Ishikawa (cell line): ENCODE results near the gene POLR3E.

ENCODE experiments used
- CEBPB ChIP-seq: IDR thresholded peaks from 2 replicates; pipeline ENCODE4 v1.6.1; 2012
- CREB1 ChIP-seq: IDR thresholded peaks from 2 replicates; pipeline ENCODE4 v1.6.1; 2012; ENCODE audit warnings: low read depth
- EGR1 ChIP-seq: IDR thresholded peaks from 2 replicates; pipeline ENCODE4 v1.6.1; 2012
- EP300 ChIP-seq: IDR thresholded peaks from 2 replicates; pipeline ENCODE4 v1.6.1; 2012; ENCODE audit warnings: borderline replicate concordance
- FOXM1 ChIP-seq: IDR thresholded peaks from 2 replicates; pipeline ENCODE4 v1.6.1; 2012; ENCODE audit warnings: low read depth, borderline replicate concordance
- MAX ChIP-seq: IDR thresholded peaks from 2 replicates; pipeline ENCODE4 v1.6.1; 2012
- NFIC ChIP-seq: IDR thresholded peaks from 2 replicates; pipeline ENCODE4 v1.6.1; 2012
- RAD21 ChIP-seq: IDR thresholded peaks from 2 replicates; pipeline ENCODE4 v1.6.1; 2012; ENCODE audit warnings: low read depth
- TAF1 ChIP-seq: IDR thresholded peaks from 2 replicates; pipeline ENCODE4 v1.6.1; 2012; ENCODE audit warnings: low read depth, mild to moderate bottlenecking
- TCF12 ChIP-seq: IDR thresholded peaks from 2 replicates; pipeline ENCODE4 v1.6.1; 2012; ENCODE audit warnings: low read depth
- TEAD4 ChIP-seq: IDR thresholded peaks from 2 replicates; pipeline ENCODE4 v1.6.1; 2012
- USF1 ChIP-seq: IDR thresholded peaks from 2 replicates; pipeline ENCODE4 v1.6.1; 2012
- YY1 ChIP-seq: IDR thresholded peaks from 2 replicates; pipeline ENCODE4 v1.6.1; 2012; ENCODE audit warnings: low read depth
- ZBTB7A ChIP-seq: IDR thresholded peaks from 2 replicates; pipeline ENCODE4 v1.6.1; 2012; ENCODE audit warnings: low read depth
- TF ChIP-seq, protein P1 (sequence below): IDR thresholded peaks from 2 replicates; pipeline ENCODE4 v1.6.1; 2012; ENCODE audit warnings: low read depth, mild to moderate bottlenecking

The POLR3E gene

GRCh38 chr16:22355487-22355908 lies 58.3 kb downstream of the POLR3E start:
- no peak for TF ChIP-seq USF1
- TF ChIP-seq TAF1: no peak
- no peak for TF ChIP-seq TCF12
- no peak for TF ChIP-seq FOXM1

GRCh38 chr16:22356930-22357634 lies 59.9 kb downstream of the POLR3E start:
- no peak for TF ChIP-seq USF1
- TF ChIP-seq FOXM1: no peak
- no peak for TF ChIP-seq YY1
- TF ChIP-seq CREB1: no peak
- TF ChIP-seq, protein P1, sequence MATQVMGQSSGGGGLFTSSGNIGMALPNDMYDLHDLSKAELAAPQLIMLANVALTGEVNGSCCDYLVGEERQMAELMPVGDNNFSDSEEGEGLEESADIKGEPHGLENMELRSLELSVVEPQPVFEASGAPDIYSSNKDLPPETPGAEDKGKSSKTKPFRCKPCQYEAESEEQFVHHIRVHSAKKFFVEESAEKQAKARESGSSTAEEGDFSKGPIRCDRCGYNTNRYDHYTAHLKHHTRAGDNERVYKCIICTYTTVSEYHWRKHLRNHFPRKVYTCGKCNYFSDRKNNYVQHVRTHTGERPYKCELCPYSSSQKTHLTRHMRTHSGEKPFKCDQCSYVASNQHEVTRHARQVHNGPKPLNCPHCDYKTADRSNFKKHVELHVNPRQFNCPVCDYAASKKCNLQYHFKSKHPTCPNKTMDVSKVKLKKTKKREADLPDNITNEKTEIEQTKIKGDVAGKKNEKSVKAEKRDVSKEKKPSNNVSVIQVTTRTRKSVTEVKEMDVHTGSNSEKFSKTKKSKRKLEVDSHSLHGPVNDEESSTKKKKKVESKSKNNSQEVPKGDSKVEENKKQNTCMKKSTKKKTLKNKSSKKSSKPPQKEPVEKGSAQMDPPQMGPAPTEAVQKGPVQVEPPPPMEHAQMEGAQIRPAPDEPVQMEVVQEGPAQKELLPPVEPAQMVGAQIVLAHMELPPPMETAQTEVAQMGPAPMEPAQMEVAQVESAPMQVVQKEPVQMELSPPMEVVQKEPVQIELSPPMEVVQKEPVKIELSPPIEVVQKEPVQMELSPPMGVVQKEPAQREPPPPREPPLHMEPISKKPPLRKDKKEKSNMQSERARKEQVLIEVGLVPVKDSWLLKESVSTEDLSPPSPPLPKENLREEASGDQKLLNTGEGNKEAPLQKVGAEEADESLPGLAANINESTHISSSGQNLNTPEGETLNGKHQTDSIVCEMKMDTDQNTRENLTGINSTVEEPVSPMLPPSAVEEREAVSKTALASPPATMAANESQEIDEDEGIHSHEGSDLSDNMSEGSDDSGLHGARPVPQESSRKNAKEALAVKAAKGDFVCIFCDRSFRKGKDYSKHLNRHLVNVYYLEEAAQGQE: no peak
- TF ChIP-seq NFIC: no peak

- TF ChIP-seq NFIC: no peak
- no peak for TF ChIP-seq TAF1
- TF ChIP-seq, protein P1: no peak
- no peak for TF ChIP-seq TEAD4
- no peak for TF ChIP-seq EGR1
- TF ChIP-seq USF1: no peak
- TF ChIP-seq FOXM1: no peak
- no peak for TF ChIP-seq EP300
- TF ChIP-seq CEBPB: no peak
- TF ChIP-seq MAX: no peak
- TF ChIP-seq RAD21: no peak
- TF ChIP-seq CREB1: no peak
- no peak for TF ChIP-seq YY1
These were observed 60.4 kb downstream of the POLR3E start for GRCh38 chr16:22357635-22357971.

DNA sequence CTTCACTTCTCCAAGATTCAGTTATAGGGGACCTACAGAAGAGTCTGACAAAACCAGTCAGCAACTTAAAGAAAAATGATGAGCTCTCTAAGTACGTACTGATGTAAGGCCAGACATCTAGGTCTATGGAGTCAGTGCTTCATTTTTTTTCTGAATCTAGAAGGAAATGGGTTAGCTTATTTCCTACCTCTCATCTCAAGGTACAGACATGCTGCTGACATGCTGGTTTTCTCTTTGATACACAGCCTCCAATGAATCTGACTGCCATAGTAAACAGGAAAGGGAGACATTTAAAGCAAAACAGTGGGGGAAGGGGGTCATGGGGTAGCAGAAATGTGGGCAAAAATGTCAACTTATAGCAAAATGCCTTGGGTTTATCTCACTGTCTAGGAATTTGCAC lies 60.8 kb downstream of the POLR3E start:
- no peak for TF ChIP-seq ZBTB7A
- TF ChIP-seq CEBPB: no peak
- TF ChIP-seq, protein P1: no peak

DNA sequence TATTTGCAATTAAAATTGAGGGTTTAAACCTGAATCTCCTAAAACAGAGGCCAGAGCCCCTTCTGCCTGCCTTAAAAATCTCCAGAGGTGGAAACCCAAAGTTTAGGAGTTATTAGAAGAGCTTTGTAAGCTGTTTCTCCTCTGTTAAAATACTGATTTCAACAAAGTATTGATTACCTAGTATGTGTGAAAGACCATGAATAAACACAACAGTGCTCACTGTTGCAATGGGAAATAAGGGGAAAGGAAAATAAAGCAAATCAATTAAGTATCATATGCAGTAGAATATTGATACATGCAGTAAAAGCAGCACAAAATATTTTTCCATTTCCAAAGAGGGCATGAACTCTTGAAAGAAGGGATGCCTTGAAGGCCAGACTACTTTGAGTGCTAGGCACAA lies 62.5 kb downstream of the POLR3E start:
- TF ChIP-seq NFIC (no peak), FOXM1 (no peak), CREB1 (no peak), MAX (no peak), USF1 (no peak), TEAD4 (no peak), ZBTB7A (no peak), RAD21 (no peak), EGR1 (no peak), CEBPB (no peak), TAF1 (no peak), TCF12 (no peak), YY1 (no peak), EP300 (no peak)
- TF ChIP-seq, protein P1: no peak
